Central memory CD8-positive, alpha-beta T cell (primary cell): ENCODE data around the gene RNF169.
"Not testable (repeated sequence)": the region's sequence is repeated elsewhere in the genome, so short reads cannot be mapped to it uniquely, and the experiment has no call there.

ENCODE experiments used
- ATAC-seq: fragments of 150-1000 bp; cut with Tn5 transposase; replicated peaks from 2 replicates; pipeline ENCODE4 v1.10.0; 2022; ENCODE audit warnings: mild to moderate bottlenecking, moderate FRiP score, moderate number of reproducible peaks; ENCODE audit not compliant: poor library complexity, severe bottlenecking; ENCODE audit errors: extremely low read depth
- DNase-seq, 2 donors: peaks; one replicate each; pipeline ENCODE4 v3.0.0; 2021; ENCODE audit warnings: low spot score in 2 of 2
- H3K27ac Mint-ChIP-seq: one replicate; pipeline ENCODE4 v1.8.0; 2022; ENCODE audit warnings: low read depth, mild to moderate bottlenecking, moderate library complexity, mixed read lengths
- H3K27me3 Mint-ChIP-seq: one replicate; pipeline ENCODE4 v1.8.0; 2022; ENCODE audit warnings: mixed read lengths
- H3K36me3 Mint-ChIP-seq: one replicate; pipeline ENCODE4 v1.8.0; 2022; ENCODE audit warnings: mild to moderate bottlenecking, moderate library complexity, mixed read lengths; ENCODE audit not compliant: insufficient read depth
- H3K4me1 Mint-ChIP-seq: one replicate; pipeline ENCODE4 v1.8.0; 2022; ENCODE audit warnings: mixed read lengths
- H3K4me3 Mint-ChIP-seq: one replicate; pipeline ENCODE4 v1.8.0; 2022; ENCODE audit warnings: mild to moderate bottlenecking, moderate library complexity, mixed read lengths
- H3K9me3 Mint-ChIP-seq: one replicate; pipeline ENCODE4 v1.8.0; 2022; ENCODE audit warnings: mixed read lengths

Gene RNF169

GRCh38 chr11:74820763-74821162, 72.1 kb downstream of the RNF169 start:
- Mint-ChIP-seq H3K4me1 (peaks cover 58% of the 10 kb centered on the region), H3K27me3 (no peaks in the 10 kb centered on the region), H3K27ac (peak overlapping the region; percentile 92), H3K4me3 (peak overlapping the region; percentile 0), H3K36me3 (peaks cover 21% of the 10 kb centered on the region), H3K9me3 (peaks cover 6% of the 10 kb centered on the region)
- ATAC-seq (peak; percentile 51), DNase-seq (no peak)

GRCh38 chr11:74822170-74822569, 73.5 kb downstream of the RNF169 start:
- Mint-ChIP-seq H3K27ac (peak overlapping the region; percentile 58), H3K4me3 (peak overlapping the region; percentile 21), H3K4me1 (peaks cover 45% of the 10 kb centered on the region), H3K36me3 (peaks cover 21% of the 10 kb centered on the region), H3K27me3 (no peaks in the 10 kb centered on the region), H3K9me3 (peaks cover 6% of the 10 kb centered on the region)
- DNase-seq = no peak
- no peak for ATAC-seq

DNA sequence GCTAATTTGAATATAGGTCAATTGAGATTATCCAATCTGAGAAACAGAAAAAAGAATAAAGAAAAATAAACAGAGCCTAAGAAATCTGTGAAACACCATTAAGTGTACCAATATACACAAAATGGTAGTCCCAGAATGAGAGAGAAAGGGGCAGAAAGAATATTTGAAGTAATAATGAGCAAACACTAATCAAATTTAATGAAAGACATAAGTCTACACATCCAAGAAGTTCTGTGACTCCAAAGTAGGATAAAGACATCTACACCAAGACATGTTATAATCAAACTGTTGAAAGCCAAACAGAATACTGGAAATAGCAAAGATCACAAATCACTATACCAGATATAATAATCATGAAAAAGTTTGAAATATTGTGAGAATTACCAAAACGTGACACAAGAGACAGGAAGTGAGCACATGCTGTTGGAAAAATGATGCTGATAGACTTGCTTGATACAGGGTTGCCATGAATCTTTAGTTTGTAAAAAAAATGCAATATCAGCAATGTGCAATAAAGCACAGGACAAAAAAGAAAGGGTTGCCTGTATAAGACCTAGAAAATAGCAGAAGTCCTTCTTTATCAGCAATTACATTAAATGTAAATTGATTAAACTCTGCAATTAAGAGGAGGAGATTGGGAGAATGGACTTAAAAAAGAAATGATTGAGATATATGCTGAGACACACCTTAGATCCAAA, 75.8 kb downstream of the RNF169 start:
- DNase-seq (no peak), ATAC-seq (no peak)
- Mint-ChIP-seq H3K36me3 (peaks cover 19% of the 10 kb centered on the region), H3K4me1 (peaks cover 23% of the 10 kb centered on the region), H3K4me3 (no peak overlapping the region), H3K27ac (no peak overlapping the region), H3K27me3 (no peaks in the 10 kb centered on the region), H3K9me3 (peaks cover 6% of the 10 kb centered on the region)

GRCh38 chr11:74825596-74825995, 76.9 kb downstream of the RNF169 start:
- not testable (repeated sequence) for H3K9me3 Mint-ChIP-seq, H3K27ac Mint-ChIP-seq

DNA sequence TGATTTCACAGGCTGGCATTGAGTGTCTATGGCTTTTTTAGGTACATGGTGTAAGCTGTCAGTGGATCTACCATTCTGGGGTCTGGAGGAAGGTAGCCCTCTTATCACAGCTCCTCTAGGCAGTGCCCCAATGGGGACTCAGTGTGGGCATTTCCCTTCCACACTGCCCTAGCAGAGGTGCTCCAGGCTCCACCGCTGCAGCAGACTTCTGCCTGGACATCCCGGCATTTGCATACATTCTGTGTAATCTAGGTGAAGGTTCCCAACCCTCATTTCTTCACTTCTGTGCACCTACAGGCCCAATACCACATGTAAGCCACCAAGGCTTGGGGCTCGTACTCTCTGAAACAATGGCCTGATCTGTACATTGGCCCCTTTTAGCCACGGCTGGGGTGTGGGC, 78.3 kb downstream of the RNF169 start:
- H3K27ac Mint-ChIP-seq = no peak overlapping the region

More at GRCh38 chr11:74825596-74825995, 76.9 kb downstream of the RNF169 start:
- ATAC-seq, H3K4me3 Mint-ChIP-seq, H3K27me3 Mint-ChIP-seq, DNase-seq: not testable (repeated sequence)
- H3K36me3 Mint-ChIP-seq = peaks cover 18% of the 10 kb centered on the region
- peaks cover 11% of the 10 kb centered on the region for H3K4me1 Mint-ChIP-seq

GRCh38 chr11:74837191-74837590, 88.5 kb downstream of the RNF169 start:
- ATAC-seq = no peak
- H3K36me3 Mint-ChIP-seq = peaks cover 31% of the 10 kb centered on the region

More for the DNA sequence above, 78.3 kb downstream of the RNF169 start:
- H3K9me3 Mint-ChIP-seq = peaks cover 6% of the 10 kb centered on the region
- no peak overlapping the region for H3K4me3 Mint-ChIP-seq
- DNase-seq = no peak
- H3K4me1 Mint-ChIP-seq = peaks cover 6% of the 10 kb centered on the region
- no peaks in the 10 kb centered on the region for H3K27me3 Mint-ChIP-seq
- H3K36me3 Mint-ChIP-seq = peaks cover 21% of the 10 kb centered on the region
- ATAC-seq = no peak

DNA sequence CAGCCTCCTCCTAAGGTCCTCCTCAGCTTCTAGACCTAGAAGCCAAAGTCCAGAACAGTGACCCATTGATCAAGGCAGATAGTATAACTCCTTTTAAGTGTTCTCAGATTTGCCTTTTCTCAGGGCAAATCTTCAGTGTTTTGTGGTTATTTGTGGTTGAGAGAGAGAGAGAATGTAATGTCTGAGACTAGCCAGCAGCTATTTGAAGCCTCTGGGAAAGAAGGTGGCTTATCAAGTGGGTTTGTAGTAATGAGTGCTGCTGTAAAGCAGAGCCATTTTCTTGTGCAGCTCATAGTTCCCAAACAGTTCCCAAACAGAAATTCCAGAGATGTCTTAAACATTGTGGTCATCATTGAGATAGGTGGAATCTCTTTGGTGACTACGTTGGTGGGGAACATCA, 89.5 kb downstream of the RNF169 start:
- H3K4me1 Mint-ChIP-seq = peaks cover 29% of the 10 kb centered on the region
- H3K4me3 Mint-ChIP-seq = no peak overlapping the region
- DNase-seq (no peak), ATAC-seq (no peak)
- H3K9me3 Mint-ChIP-seq = no peaks in the 10 kb centered on the region
- no peak overlapping the region for H3K27ac Mint-ChIP-seq
- peaks cover 34% of the 10 kb centered on the region for H3K36me3 Mint-ChIP-seq
- no peaks in the 10 kb centered on the region for H3K27me3 Mint-ChIP-seq

More at GRCh38 chr11:74837191-74837590, 88.5 kb downstream of the RNF169 start:
- H3K9me3 Mint-ChIP-seq = no peaks in the 10 kb centered on the region
- H3K27me3 Mint-ChIP-seq = no peaks in the 10 kb centered on the region
- H3K4me3 Mint-ChIP-seq = no peak overlapping the region
- no peak for DNase-seq
- no peak overlapping the region for H3K27ac Mint-ChIP-seq
- peaks cover 29% of the 10 kb centered on the region for H3K4me1 Mint-ChIP-seq

GRCh38 chr11:74839446-74839845, 90.8 kb downstream of the RNF169 start:
- ATAC-seq (no peak), DNase-seq (no peak)
- no peaks in the 10 kb centered on the region for H3K27me3 Mint-ChIP-seq
- H3K4me3 Mint-ChIP-seq = no peak overlapping the region
- H3K4me1 Mint-ChIP-seq = peaks cover 29% of the 10 kb centered on the region
- peaks cover 34% of the 10 kb centered on the region for H3K36me3 Mint-ChIP-seq
- peak overlapping the region; percentile 45 for H3K27ac Mint-ChIP-seq
- H3K9me3 Mint-ChIP-seq = no peaks in the 10 kb centered on the region

DNA sequence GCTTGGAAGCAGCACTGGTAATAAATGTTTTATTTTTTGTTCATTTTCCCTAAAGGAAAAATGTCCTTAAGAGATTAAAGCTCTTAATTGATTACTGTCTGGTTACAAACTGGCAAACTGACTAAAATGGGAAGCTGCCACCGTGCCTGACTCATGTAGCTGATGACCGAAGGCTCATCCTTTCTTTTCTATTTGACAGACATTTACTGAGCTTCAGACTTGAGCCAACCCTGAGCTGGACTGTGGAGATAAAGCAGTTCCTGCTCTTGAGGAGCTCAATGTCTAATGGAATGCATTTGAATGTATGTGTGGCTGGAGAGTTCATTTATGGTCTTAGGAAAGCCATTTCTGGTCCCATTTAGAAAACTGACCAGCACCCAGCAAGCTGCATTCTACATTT, 91.3 kb downstream of the RNF169 start:
- peaks cover 34% of the 10 kb centered on the region for H3K36me3 Mint-ChIP-seq
- peaks cover 29% of the 10 kb centered on the region for H3K4me1 Mint-ChIP-seq
- peak overlapping the region; percentile 45 for H3K27ac Mint-ChIP-seq
- ATAC-seq (no peak), DNase-seq (no peak)
- H3K4me3 Mint-ChIP-seq = no peak overlapping the region
- no peaks in the 10 kb centered on the region for H3K27me3 Mint-ChIP-seq
- no peaks in the 10 kb centered on the region for H3K9me3 Mint-ChIP-seq

DNA sequence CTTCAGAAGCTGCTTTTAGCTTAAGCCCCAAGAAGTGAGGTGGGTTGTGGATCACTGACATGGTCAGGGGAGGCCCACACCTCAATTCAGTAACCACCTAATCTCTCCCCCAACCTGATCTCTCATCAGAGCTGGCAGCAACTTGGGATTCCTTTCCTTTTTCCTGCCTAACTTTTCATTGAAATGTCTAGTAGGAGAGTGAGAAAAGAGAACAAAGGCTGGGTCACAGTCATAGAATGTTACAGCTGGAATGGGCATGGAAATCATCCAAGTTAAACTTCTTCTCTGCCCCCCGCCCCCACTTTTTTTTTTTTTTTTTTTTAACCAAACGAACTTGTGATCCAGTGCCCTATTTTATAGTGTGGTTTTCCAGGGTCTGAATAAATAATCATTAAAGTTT, 91.8 kb downstream of the RNF169 start:
- Mint-ChIP-seq H3K36me3 (peaks cover 34% of the 10 kb centered on the region), H3K4me1 (peaks cover 29% of the 10 kb centered on the region), H3K27ac (peak overlapping the region; percentile 45), H3K27me3 (no peaks in the 10 kb centered on the region), H3K9me3 (no peaks in the 10 kb centered on the region), H3K4me3 (no peak overlapping the region)
- ATAC-seq = no peak
- DNase-seq = no peak

- Mint-ChIP-seq H3K27ac (peak overlapping the region; percentile 53), H3K4me3 (no peak overlapping the region), H3K27me3 (no peaks in the 10 kb centered on the region), H3K9me3 (no peaks in the 10 kb centered on the region), H3K36me3 (peaks cover 28% of the 10 kb centered on the region), H3K4me1 (peaks cover 32% of the 10 kb centered on the region)
- ATAC-seq = no peak
- DNase-seq = no peak
These were observed 94.3 kb downstream of the RNF169 start for GRCh38 chr11:74842967-74843366.

- ATAC-seq (no peak), DNase-seq (no peak)
- Mint-ChIP-seq H3K4me3 (no peak overlapping the region), H3K27ac (peak overlapping the region; percentile 53), H3K4me1 (peaks cover 31% of the 10 kb centered on the region), H3K36me3 (peaks cover 27% of the 10 kb centered on the region), H3K27me3 (no peaks in the 10 kb centered on the region), H3K9me3 (no peaks in the 10 kb centered on the region)
These were observed 95.4 kb downstream of the RNF169 start for GRCh38 chr11:74844072-74844471.

GRCh38 chr11:74844865-74845264, 96.2 kb downstream of the RNF169 start:
- peaks cover 31% of the 10 kb centered on the region for H3K4me1 Mint-ChIP-seq
- H3K9me3 Mint-ChIP-seq = no peaks in the 10 kb centered on the region
- H3K27me3 Mint-ChIP-seq = no peaks in the 10 kb centered on the region
- no peak for ATAC-seq
- no peak overlapping the region for H3K4me3 Mint-ChIP-seq
- H3K27ac Mint-ChIP-seq = no peak overlapping the region
- no peak for DNase-seq
- peaks cover 26% of the 10 kb centered on the region for H3K36me3 Mint-ChIP-seq
